Central memory CD4-positive, alpha-beta T cell (primary cell): ENCODE results near the gene SEPHS1.
A peak's percentile ranks its signal among the peaks of the same experiment; 100 is the strongest.
"Not testable (repeated sequence)": the region's sequence is repeated elsewhere in the genome, so short reads cannot be mapped to it uniquely, and the experiment has no call there.

Experiments
- DNase-seq: peaks from one replicate; pipeline ENCODE4 v3.0.0; 2022

Gene SEPHS1

DNA sequence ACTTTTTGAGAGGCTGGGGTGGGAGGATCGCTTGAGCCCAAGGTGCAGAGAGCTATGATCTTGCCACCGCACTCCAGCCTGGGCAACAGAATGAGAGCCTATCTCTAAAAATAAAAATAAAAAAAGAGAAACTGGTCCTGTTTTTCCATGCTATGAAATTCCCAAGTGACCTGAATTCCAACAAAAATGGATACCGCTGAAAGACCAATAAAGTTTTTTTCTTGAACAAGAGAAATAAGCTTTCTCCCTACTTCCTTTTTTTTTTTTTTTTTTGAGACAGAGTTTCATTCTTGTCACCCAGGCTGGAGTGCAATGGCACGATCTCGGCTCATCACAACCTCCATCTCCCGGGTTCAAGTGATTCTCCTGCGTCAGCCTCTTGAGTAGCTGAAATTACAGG, 12.5 kb upstream of the SEPHS1 start:
- no peak for DNase-seq

DNA sequence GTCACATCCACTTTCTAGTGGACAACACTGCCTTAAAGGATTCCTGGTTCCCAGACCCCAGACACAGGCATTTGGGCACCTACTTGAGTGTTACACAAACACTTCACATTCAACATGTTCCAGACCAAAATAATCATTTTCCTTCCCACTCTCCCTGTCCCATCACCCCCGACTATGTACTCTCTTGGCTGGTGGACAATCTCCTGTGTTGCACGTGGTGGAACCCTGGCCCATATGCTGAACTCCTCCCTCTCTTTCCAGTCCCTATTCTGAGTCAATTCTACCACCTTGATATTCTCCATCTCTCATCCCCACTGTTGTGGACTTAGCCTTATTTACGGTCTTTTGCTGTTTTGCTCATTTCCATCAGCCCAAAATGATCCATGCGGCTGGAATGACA, 8.3 kb upstream of the SEPHS1 start:
- no peak for DNase-seq

DNA sequence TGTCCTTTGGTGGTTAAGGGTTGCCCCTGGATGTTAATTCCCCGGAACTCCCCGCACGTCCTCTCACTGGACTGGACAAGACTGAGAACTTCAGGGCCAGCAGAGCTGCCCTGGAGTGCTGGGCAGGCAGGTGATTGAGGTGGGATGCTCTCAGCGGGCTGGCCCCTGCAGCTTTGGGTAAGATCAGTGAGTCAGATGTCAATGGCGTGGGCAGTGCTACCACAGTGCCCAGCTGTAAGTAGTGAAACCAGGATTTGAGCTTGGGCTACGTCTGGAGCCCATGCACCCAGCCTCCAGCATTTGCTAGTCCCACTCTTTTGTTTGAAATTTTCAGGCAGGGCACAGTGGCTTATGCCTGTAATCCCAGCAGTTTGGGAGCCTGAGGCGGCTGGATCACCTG, 6.7 kb upstream of the SEPHS1 start:
- no peak for DNase-seq

DNA sequence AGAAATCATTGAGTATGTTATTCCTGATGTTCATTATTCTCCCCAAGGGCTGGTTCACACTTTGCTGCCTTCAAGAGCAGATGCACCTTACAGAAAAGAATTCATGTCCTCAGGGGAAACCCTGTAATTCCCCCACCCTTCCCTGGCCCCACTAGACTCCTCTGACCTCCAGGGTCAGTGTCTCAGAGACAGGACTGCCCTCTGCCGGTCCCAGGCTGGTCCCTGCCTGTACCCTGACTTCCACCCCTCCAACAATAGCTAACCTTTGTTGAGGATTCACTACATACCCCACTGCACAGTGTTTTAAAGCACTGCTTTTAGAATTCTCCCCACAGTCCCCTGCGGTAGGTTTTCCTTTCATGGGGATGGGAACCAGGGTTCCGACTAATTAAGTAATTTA, 4.4 kb upstream of the SEPHS1 start:
- no peak for DNase-seq

DNA sequence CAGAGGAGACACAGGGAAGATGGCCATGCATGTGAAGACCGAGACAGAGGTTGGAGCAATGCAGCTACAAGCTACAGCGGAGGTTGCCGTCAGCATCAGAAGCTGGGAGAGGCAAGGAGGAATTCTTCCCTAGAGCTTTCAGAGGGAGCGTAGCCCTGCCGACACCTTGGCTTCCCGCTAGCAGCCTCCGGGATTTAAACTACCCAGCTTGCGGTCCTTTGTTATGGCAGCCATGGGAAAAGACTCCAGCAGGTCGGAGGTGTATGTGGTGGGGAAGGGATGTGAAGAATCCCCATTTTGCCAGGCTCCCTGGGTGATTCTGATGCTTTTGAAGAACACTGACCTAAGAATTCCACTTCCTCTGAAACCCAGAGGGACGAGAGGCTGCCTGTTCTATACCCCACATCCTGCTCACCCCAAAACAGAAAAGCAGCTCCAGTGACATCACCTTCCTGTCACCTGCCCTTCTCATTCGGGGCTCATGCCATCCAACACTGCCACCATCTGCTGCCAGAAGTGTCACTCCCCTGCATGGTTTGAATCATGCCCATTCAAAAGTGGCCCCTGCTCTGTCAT, 3.3 kb upstream of the SEPHS1 start:
- peak; percentile 57 for DNase-seq

DNA sequence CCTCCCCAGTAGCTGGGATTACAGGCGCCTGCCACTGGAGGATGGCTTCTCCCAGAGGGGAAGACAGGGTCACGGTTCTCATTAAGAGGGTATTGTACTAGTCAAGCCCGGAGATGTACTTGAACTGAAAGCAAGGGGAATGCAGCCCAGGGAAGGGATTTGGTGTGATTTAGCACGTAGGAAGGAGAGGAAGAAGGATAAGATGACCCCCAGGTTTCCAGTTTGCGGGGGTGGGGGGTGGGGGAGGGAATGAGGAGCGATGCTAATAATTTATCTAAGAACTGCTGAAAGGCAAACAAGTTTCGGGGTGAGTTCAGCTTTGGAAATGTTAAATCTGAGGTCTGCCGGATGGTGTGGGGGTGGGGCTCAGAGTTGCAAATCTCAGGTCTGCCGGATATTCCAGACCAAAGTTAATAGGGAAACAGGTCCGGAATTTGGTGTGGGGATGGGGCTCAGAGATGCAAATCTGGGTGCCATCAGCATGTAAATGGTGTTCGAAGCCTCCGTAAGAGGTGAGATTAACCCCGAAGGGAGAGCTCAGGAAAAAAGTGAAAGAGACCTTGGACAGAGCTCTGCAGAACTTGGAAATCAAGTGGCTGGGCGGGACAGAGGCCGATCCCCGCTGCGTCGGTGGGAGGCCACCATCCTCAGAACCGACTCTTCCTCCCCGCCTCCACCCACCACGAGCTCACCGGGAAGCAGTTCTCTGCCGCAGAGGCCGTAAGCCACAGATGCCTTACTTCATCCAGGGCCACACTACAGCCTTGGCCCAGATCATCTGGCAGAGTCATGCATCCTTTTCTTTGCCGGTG, 1.6 kb upstream of the SEPHS1 start:
- DNase-seq = peak; percentile 12

DNA sequence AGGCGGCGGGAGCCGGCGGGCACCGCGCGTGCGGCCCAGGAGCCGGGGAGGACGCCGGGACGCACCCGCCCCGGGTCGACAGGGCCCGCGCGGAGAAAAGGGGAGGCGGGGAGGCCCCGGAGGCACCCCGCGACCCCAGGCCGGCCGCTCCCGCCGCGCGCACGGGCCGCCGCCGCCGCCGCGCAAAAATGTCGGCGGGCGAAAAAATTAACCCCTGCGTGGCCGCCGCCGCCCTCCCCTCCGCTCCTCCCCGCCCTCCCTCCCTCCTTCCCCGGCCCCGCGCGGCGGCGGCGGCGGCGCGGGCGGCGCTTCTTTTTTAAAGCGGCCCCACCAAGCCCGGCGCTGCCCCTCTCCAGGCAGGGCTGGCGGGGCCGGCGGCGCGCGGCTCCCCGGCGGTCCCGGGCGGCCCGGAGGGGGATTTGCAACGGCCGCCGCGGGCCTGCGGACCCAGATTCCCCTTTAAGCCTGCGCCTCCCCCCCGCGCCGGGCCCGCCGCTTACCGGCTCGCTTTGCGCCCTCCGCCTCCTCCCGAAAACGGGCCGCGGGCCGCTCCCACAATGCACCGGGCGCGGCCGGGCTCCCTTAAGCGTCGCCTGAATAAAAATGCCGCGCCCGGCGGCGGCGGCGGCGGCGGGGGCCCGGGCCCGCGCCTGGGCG, 465 bp downstream of the SEPHS1 start:
- DNase-seq = peak; percentile 75

DNA sequence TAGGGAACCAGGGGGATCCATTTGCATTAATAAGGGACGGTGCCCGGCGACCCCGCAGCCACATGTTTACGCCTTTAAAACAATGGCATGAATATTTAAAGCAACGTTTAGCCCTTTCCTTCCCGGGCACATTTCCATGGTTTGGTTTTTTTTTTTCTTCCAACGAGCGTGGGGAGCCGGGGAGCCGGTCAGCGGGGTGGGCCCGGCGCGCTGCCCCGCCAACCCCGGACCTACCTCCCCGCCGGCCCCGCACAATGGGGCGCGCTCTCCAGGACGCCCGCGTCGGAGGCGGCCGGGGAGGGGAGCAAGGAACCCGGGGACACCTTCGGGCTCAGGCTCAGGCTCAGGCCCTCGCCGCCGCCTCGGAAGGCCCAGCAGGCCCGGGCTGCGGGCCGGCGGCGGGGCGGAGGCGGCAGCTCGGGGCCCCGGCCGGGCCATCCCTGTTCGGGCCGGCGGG, 1.0 kb downstream of the SEPHS1 start:
- no peak for DNase-seq

DNA sequence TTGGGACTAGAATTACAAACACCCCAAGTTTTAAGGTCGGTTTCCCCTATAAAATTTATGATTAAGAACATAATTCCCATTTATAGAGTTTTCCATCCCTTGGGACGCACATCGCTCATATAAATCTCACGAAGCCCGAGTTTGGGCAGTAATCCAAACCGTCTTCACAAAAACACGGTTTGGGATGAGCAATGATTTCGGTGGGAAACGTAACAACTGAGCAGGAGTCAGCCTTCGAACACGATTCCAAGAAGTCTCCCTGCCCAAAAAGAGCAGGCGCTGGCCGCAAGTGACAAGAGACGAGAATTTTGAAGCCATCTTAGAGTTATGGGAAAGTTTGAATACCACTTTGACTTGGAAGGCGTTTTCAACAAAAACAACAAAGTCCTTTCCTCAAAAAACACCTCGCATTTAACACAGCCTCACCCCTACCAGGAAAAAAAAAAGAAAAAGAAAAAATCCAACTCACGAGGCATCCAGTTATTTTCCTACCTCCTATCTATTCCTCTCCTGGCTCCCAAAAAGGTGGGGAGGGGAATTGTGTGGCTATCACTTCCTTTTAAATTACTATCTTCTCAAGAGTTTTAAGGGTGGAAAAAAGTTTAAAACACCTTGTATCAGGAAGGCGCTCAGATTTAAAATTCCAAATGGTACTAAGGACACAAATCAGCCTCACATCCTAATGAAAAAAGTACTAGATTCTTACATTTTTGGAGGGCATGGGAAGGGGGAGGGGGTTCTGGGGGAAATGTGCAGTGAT, 1.6 kb downstream of the SEPHS1 start:
- no peak for DNase-seq

DNA sequence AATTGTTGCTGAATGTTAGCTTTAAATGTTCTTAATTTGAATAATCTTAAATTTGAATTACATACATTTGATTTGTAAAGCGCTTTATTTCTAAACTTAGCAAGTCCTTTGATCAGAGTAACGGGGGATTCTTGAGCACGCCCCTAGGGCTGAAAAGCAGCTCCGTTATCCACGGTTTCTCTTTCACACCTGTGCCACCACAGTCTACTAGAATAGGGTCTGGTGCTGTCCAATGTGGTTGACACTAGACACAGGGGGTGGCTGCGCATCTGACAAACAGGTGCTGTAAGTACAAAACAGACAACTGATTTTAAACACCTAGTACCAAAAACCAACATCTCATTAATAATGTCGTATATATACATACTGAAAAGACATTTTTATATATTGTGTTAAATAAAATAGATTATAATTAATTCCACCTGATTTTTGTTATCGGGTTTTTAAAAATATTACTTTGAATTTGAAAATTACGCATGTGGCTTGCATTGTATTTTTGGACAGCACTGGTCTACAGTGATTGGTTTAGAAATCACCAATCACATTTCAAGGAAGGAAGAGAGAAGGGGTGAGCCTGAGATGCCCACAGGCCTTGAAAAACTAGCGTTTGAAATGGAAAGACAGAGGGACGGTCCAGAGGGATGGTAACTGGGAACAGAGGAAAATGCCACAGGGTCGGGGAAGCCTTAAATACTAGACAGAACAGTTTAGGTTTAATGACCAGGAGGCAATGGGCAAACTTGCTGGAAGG, 7.3 kb downstream of the SEPHS1 start:
- DNase-seq = peak; percentile 12

DNA sequence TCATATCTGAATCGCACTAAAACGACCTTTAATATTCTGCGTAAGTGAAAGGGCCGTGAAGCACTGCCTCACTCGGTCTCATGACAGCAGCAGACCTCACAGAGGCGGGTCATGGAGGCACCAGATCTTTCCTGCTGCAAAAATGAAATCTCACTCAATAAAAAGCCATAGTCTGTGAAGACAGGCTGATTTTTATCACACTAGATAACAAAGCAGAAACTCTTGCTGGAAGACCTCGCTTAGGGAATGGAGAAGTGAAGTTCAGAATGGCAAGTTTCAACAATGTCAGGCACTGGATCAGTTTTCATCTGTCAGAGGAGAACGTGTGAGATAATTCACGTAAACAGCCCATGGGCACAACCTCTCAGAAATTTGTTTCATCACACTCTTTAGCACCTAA, 8.0 kb downstream of the SEPHS1 start:
- DNase-seq = no peak

DNA sequence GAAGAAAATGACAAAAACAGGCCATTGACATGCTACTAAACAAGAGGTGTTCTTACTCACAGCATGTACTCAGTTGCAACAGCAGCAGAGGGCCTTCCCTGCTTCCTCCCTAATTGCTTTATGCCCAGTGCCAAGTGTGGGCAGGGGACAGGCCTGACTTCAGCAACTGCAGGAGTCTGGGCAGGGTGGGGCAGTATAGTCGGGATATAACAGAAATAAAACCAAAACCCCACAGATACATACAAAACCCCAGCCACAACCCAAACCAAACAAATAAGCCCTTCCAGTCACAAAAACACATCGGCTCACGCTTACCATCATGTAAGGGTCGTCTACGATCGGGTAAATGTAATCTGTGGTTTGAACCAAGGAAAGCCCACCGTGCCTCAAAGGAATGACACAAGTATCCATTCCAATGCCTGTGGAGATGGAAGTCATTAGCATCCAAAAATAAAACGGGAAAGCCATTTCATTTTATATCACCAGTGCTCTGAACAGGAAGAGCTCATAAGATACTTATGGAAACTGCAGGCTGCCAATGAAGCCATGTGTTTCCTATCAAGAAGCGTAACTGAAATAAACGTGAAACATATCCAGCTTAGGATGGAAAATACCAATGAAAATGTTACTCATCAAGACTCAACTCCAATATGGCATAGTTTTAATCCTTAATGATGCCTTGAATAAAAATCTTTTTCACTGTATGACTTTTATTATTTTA, 9.5 kb downstream of the SEPHS1 start:
- DNase-seq = no peak

DNA sequence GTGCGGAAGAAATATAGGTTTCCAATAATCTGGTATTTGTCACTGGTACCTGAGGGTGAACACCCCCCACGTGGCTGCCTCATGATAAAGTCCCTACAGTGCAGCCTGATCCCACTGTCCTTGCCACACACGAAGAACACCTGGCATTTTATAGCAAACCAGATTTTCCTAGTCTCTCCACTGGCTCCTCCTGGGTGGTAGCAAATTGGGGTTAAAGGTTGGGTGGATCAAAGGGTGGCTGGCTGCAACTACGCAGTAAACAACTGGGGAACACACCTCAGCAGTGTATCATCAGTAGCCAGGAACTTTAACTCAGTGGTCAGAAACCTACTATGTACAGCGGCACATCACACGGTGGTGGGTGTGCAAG, 10.3 kb downstream of the SEPHS1 start:
- no peak for DNase-seq

DNA sequence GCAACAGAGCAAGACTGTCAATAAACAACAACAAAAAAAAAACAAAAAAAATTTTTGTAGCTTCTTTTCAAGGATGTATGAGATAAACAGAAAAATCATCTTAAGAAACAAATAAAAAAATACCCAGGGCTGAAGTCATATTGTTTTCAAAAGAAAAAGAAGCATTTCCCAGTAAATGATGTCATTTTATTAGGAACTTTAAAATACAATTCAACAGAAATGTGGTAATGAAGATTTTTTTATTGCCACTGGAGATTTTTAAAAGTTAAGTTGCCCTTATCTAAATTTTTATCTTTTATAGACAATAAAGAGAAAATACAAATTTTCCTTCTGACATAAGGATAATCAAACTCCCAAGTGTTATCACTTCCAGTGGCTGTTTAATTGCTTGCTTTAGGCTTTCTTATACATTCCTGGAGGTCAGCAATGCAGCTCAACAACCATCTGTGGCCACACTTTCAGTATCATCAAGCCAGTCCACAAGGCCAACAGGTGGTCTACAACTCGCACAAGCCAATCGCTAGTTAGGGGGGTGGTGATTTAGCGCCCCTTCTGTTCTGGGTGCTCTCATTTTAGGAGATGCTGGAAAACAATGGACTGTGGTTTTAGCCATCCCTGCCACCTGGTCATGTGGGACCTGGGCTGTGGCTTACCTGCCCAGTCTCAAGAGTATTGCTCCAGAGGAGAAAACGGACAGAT, 10.8 kb downstream of the SEPHS1 start:
- DNase-seq = no peak

DNA sequence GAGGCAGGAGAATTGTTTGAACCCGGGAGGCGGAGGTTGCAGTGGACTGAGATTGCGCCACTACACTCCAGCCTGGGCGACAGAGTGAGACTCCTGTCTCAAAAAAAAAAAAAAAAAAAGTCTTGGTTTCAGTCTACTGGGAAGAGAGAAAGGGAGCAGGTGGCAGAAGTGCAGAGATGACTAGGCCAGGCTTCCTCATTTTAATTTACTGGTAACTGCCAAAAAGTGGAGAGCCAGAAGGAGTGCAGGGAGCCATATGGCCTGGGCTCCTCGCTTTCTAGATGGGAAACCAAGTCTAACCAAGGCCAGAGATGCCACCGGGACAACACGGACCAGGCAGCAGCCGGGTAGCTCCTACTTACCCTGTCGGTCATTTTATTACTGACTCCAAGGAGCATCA, 12.2 kb downstream of the SEPHS1 start:
- DNase-seq = no peak

DNA sequence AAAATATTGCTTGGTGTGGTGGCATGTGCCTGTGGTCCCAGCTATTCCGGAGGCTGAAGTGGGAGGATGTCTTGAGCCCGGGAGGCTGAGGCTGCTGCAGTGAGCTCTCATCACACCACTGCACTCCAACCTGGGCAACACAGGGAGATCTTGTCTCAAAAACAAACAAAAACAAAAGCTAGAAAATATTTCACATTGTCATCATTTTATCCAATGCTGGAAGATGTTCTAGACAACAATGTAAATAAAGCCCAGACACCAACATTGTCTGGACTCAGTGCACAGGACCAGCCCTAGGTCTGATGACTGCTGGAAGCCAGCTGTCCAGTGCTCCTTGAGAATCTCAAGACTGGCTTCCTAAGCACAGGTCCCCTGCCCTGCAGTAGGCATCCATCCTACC, 13.5 kb downstream of the SEPHS1 start:
- DNase-seq = no peak

DNA sequence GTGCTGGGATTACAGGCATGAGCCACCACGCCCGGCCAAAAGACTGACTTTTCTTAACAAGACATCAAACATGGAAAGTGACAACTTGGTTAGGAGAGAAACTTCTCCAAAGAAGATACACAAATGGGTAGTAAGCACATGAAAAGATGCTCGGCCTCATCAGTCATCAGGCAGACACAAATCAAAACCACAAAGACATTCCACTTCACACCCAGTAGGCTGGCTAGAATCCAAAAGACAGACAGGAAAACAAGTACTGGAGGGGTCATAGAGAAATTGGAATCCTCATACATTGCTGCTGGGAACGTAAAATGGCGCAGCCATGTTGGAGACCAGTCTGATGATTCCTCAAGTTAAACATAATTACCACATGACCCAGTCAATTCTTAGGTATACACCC, 16.4 kb downstream of the SEPHS1 start:
- DNase-seq = no peak

DNA sequence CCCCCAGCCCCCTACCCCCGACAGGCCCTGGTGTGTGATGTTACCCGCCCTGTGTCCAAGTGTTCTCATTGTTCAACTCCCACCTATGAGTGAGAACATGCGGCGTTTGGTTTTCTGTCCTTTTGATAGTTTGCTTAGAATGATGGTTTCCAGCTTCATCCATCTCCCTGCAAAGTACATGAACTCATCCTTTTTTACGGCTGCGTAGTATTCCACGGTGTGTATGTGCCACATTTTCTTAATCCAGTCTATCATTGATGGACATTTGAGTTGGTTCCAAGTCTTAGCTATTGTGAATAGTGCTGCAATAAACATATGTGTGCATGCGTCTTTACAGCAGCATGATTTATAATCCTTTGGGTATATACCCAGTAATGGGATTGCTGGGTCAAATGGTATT, 17.1 kb downstream of the SEPHS1 start:
- not testable (repeated sequence) for DNase-seq

DNA sequence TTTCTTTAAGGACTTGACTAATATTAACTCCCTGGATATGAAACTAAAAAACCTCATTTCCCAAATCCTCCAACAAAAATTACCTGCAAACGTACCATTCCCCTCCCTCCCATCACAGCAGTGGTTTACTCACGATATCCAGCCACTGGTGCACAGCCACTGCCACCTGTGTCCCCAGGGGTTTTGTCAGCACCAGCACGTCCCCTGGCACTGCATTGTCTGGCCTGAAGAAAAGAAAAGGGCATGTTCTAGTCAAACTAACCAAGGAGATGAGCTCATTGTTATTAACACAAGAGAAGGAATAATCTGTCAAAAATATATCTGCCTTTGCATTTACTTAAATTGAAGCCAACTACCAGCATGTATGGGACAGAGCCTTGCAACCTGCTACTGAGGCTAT, 18.5 kb downstream of the SEPHS1 start:
- no peak for DNase-seq

DNA sequence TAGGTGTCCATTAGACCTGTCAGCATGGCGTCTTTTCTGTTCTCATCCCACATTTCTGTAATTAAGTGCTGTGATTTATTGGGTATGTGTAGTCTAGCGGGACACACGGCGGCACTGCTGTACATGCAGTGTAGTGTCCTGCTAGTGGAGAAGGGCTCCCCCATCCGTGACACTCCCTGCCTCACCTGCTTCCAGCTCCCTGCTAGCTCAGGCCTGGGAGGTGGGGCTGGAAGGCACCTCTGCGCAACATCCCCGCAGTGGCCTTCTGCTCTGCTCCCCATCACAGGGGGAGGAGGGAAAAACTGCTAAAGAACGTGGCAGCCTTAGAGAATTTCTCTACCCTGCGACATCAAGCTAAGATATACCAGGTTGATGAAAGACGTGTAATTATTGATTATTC, 19.5 kb downstream of the SEPHS1 start:
- no peak for DNase-seq

DNA sequence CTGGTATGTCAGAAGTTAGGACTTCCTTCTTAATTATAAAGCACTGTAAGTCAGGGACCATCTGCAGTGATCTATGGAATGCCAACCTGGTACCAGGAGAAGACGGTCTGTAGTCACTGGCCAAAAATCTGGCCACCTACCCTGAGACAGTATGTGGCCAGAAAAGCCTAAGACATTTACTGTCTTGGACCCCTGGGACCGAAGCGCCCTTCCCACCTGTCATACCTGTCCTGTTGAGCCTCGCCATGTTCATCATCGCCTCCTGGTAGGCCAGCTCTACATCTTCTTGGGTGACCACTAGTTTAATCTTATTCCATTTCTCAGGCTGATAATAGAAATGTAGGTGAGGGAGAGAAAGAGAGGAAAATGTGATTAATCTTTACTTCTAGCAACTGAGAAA, 20.0 kb downstream of the SEPHS1 start:
- no peak for DNase-seq
